ENCODE measurements around the gene POLD1. TPM values are rescaled to one million over a fixed set of nuclear protein-coding genes. Genes with fewer than 3 reads are reported as not detected.
A peak's percentile ranks its signal among the peaks of the same experiment; 100 is the strongest.

Gene POLD1
- total RNA-seq, 1 donor from 2014 or later = 10.8 TPM

- Histone ChIP-seq H3K27me3 (ENCODE audit: low read depth) (no peaks in the 10 kb centered on the region), H3K4me1 (peaks cover 13% of the 10 kb centered on the region), H3K36me3 (no peaks in the 10 kb centered on the region), H3K4me3 (no peak overlapping the region), H3K27ac (replicated peaks) (no peak overlapping the region), H3K9me3 (replicated peaks) (no peaks in the 10 kb centered on the region)
- intact Hi-C loops (cut with micrococcal nuclease) = loop anchor here (10.0 kb wide), 1 partner anchor 52 kb away; the partner anchor contains the start of gene SPIB
- no peak for DNase-seq
- TF ChIP-seq CTCF (IDR thresholded peaks at IDR 0.05; ENCODE audit: borderline replicate concordance) = no peak
These were observed 21.3 kb upstream of the POLD1 start for GRCh38 chr19:50362656-50363424.

- Histone ChIP-seq H3K4me3 (no peak within 1 kb of the TSS), H3K4me1 (peaks cover 12% of the 10 kb centered on the region), H3K27ac (replicated peaks) (no peak within 1 kb of the TSS), H3K9me3 (replicated peaks) (no peaks in the 10 kb centered on the region), H3K27me3 (ENCODE audit: low read depth) (no peaks in the 10 kb centered on the region), H3K36me3 (no peaks in the 10 kb centered on the region)
- intact Hi-C loops (cut with micrococcal nuclease) = loop anchor here (5.0 to 10.0 kb wide), 2 partner anchors 49 to 97 kb away; partner anchors contain the start of gene SPIB
- no peak for TF ChIP-seq CTCF (IDR thresholded peaks at IDR 0.05; ENCODE audit: borderline replicate concordance)
- DNase-seq = no peak
These were observed 18.5 kb upstream of the POLD1 start, which contains the start of gene NAPSA for GRCh38 chr19:50365434-50366306. Gene NAPSA, minus strand, starts transcription at chr19:50365639. Its CDS starts 18 bp downstream, at chr19:50365621.

GRCh38 chr19:50368649-50369570, 15.2 kb upstream of the POLD1 start:
- peak overlapping the region; percentile 86 for H3K4me3 ChIP-seq
- intact Hi-C loops (cut with micrococcal nuclease) = loop anchor here (5.0 to 10.0 kb wide), 2 partner anchors 46 to 93 kb away; partner anchors contain the start of gene SPIB
- no peaks in the 10 kb centered on the region for H3K9me3 ChIP-seq (replicated peaks)
- H3K27ac ChIP-seq (replicated peaks) = peak overlapping the region; percentile 89
- H3K4me1 ChIP-seq = peaks cover 16% of the 10 kb centered on the region
- H3K36me3 ChIP-seq = no peaks in the 10 kb centered on the region
- no peaks in the 10 kb centered on the region for H3K27me3 ChIP-seq (ENCODE audit: low read depth)
- TF ChIP-seq CTCF (IDR thresholded peaks at IDR 0.05; ENCODE audit: borderline replicate concordance) = peak; percentile 91
- peak; percentile 80 for DNase-seq

- no peak for TF ChIP-seq CTCF (IDR thresholded peaks at IDR 0.05; ENCODE audit: borderline replicate concordance)
- Histone ChIP-seq H3K4me1 (peaks cover 39% of the 10 kb centered on the region), H3K36me3 (no peaks in the 10 kb centered on the region), H3K4me3 (no peak overlapping the region), H3K27ac (replicated peaks) (no peak overlapping the region), H3K27me3 (ENCODE audit: low read depth) (no peaks in the 10 kb centered on the region), H3K9me3 (replicated peaks) (no peaks in the 10 kb centered on the region)
- intact Hi-C loops (cut with micrococcal nuclease) = no loop called here
- no peak for DNase-seq
These were observed 12.2 kb upstream of the POLD1 start for GRCh38 chr19:50371914-50372475.

All from left ventricle myocardium inferior (tissue), 1 donor.